HCT116 (cell line): ENCODE data around the gene HDLBP. TPM values are rescaled to one million over a fixed set of nuclear protein-coding genes. Genes with fewer than 3 reads are reported as not detected.

ENCODE experiments used
- ATAC-seq: fragments of 200-7000 bp; cut with Tn5 transposase; 2 replicates; pipeline ENCODE4 v1.9.1; 2020; ENCODE audit warnings: mild to moderate bottlenecking, moderate library complexity
- BruUV-seq: library from RNA; stranded (reverse); fragments of 400-500 nt; replicated peaks from 2 replicates; lab custom pipeline; 2021; lab: Mats Ljungman, UMichigan
- CTCF ChIA-PET: fragments of 300-600 bp; sonication (Branson Sonifier 250); formaldehyde crosslinking; loops from one replicate; lab custom pipeline; 2021; ENCODE audit warnings: antibody characterized with exemption; lab: Charles Lee
- POLR2A ChIA-PET: fragments of 300-600, 350-600 bp; sonication (Branson Sonifier 250); formaldehyde crosslinking; loops from one replicate; lab custom pipeline; 2021; ENCODE audit warnings: antibody characterized with exemption; lab: Charles Lee
- RAD21 ChIA-PET, 2 experiments: fragments of 300-600 bp; sonication (Branson Sonifier 250); formaldehyde crosslinking; loops; one replicate each; lab custom pipeline; 2023; ENCODE audit warnings: low total read pairs in 2 of 2; ENCODE audit not compliant: uncharacterized antibody in 2 of 2, unreplicated experiment in 2 of 2, low non-redundant PET in 1 of 2; lab: Charles Lee
- DNase-seq: peaks from one replicate; pipeline ENCODE4 v3.0.0-alpha.2; 2010; ENCODE audit warnings: low read depth, low spot score
- H2AFZ ChIP-seq: fragments of 200-600 bp; shearing (Covaris generic), sonication (generic); 2 replicates; pipeline ENCODE4 v1.6.1; 2017; ENCODE audit warnings: low read depth, mixed run types, mixed read lengths, antibody characterized with exemption, low read length; ENCODE audit not compliant: poor library complexity, severe bottlenecking
- H3K27ac ChIP-seq: 2 replicates; pipeline ENCODE4 v1.5.1; 2012; ENCODE audit warnings: low read depth, low read length
- H3K27me3 ChIP-seq: fragments of 200-600 bp; sonication (generic); 2 replicates; pipeline ENCODE4 v1.6.1; 2016; ENCODE audit warnings: mixed run types, low read length, mixed read lengths; ENCODE audit not compliant: insufficient read depth
- H3K36me3 ChIP-seq, 2 experiments: fragments of 200-500 bp in 1 of 2; fragments of 200-600 bp in 1 of 2; sonication (Bioruptor generic) in 1 of 2; sonication (generic) in 1 of 2; 2 replicates each; pipeline versions ENCODE4 v1.5.1 to v1.6.1; 2014 to 2016; ENCODE audit warnings: low read length in 2 of 2, inconsistent platforms in 1 of 2, mixed read lengths in 1 of 2, mixed run types in 1 of 2; ENCODE audit not compliant: insufficient read depth in 2 of 2, control insufficient read depth in 1 of 2
- H3K4me1 ChIP-seq, 2 experiments: fragments of 200-600 bp in 1 of 2; sonication (generic) in 1 of 2; 2 replicates each; pipeline versions ENCODE4 v1.5.1 to v1.6.1; 2012 to 2017; ENCODE audit warnings: low read length in 2 of 2, inconsistent platforms in 1 of 2, mild to moderate bottlenecking in 1 of 2, mixed read lengths in 1 of 2, mixed run types in 1 of 2, moderate library complexity in 1 of 2; ENCODE audit not compliant: insufficient read depth in 2 of 2, control insufficient read depth in 1 of 2
- H3K4me2 ChIP-seq: fragments of 200-600 bp; sonication (generic); 2 replicates; pipeline ENCODE4 v1.6.1; 2017; ENCODE audit warnings: mixed run types, low read length, mixed read lengths
- H3K4me3 ChIP-seq, 2 experiments: fragments of 200-600 bp in 1 of 2; sonication (generic) in 1 of 2; replicated peaks in 1 of 2; 2 replicates each; pipeline ENCODE4 v1.5.1; 2011 to 2016; ENCODE audit warnings: low read length in 2 of 2, control low read depth in 1 of 2, low read depth in 1 of 2, mild to moderate bottlenecking in 1 of 2, mixed read lengths in 1 of 2, mixed run types in 1 of 2
- H3K79me2 ChIP-seq: fragments of 200-600 bp; sonication (generic); 2 replicates; pipeline ENCODE4 v1.6.1; 2017; ENCODE audit warnings: mild to moderate bottlenecking, mixed run types, low read length, moderate library complexity, mixed read lengths; ENCODE audit not compliant: insufficient read depth
- H3K9ac ChIP-seq: fragments of 200-600 bp; sonication (generic); 2 replicates; pipeline ENCODE4 v1.6.1; 2016; ENCODE audit warnings: low read length, mixed read lengths
- H3K9me2 ChIP-seq: fragments of 200-600 bp; sonication (generic), shearing (Covaris generic); 2 replicates; pipeline ENCODE4 v1.6.1; 2017; ENCODE audit warnings: mixed run types, mild to moderate bottlenecking, moderate library complexity; ENCODE audit not compliant: insufficient read depth
- H3K9me3 ChIP-seq, 2 experiments: fragments of 200-500 bp in 1 of 2; fragments of 200-600 bp in 1 of 2; sonication (Bioruptor generic) in 1 of 2; sonication (generic) in 1 of 2; 2 replicates each; pipeline ENCODE4 v1.6.1; 2014 to 2017; ENCODE audit warnings: low read length in 2 of 2, mixed read lengths in 2 of 2, inconsistent platforms in 1 of 2, low read depth in 1 of 2, mild to moderate bottlenecking in 1 of 2, mixed run types in 1 of 2, moderate library complexity in 1 of 2; ENCODE audit not compliant: control insufficient read depth in 1 of 2, insufficient read depth in 1 of 2
- H4K20me1 ChIP-seq: fragments of 200-600 bp; sonication (generic), shearing (Covaris generic); 2 replicates; pipeline ENCODE4 v1.6.1; 2017; ENCODE audit warnings: mixed run types, mild to moderate bottlenecking, moderate library complexity; ENCODE audit not compliant: insufficient read depth
- ATF3 ChIP-seq: IDR thresholded peaks from 2 replicates; pipeline ENCODE4 v1.6.1; 2012
- CTCF ChIP-seq, 3 experiments: fragments of 200-600 bp in 1 of 3; sonication (generic) in 1 of 3; IDR thresholded peaks in 2 of 3; conservative IDR thresholded peaks in 1 of 3; 2 replicates each; pipeline ENCODE4 v1.5.1; 2012 to 2017; ENCODE audit warnings: low read depth in 2 of 3, low read length in 2 of 3, antibody characterized with exemption in 1 of 3, borderline replicate concordance in 1 of 3, control low read depth in 1 of 3, mild to moderate bottlenecking in 1 of 3, mixed read lengths in 1 of 3, mixed run types in 1 of 3, moderate library complexity in 1 of 3; ENCODE audit not compliant: insufficient read depth in 1 of 3
- EZH2 ChIP-seq: fragments of 200-600 bp; sonication (generic); IDR thresholded peaks from 2 replicates; pipeline ENCODE4 v1.6.1; 2017; ENCODE audit warnings: antibody characterized with exemption, mixed run types
- MAX ChIP-seq: IDR thresholded peaks from 2 replicates; pipeline ENCODE4 v1.6.1; 2012
- POLR2A ChIP-seq: IDR thresholded peaks from 2 replicates; pipeline ENCODE4 v1.7.0; 2011; ENCODE audit warnings: borderline replicate concordance; ENCODE audit not compliant: insufficient read depth, insufficient read length; ENCODE audit errors: extremely low read depth
- REST ChIP-seq: IDR thresholded peaks from 2 replicates; pipeline ENCODE4 v1.6.1; 2012; ENCODE audit warnings: low read depth
- SRF ChIP-seq: IDR thresholded peaks from 2 replicates; pipeline ENCODE4 v1.6.1; 2012; ENCODE audit warnings: low read depth
- TCF7L2 ChIP-seq: IDR thresholded peaks from 2 replicates; pipeline ENCODE4 v1.7.0; 2011; ENCODE audit warnings: borderline replicate concordance, inconsistent platforms; ENCODE audit not compliant: insufficient read depth, insufficient read length; ENCODE audit errors: extremely low read depth
- YY1 ChIP-seq: IDR thresholded peaks from 2 replicates; pipeline ENCODE4 v1.6.1; 2011; ENCODE audit warnings: low read length, low read depth, moderate library complexity, mild to moderate bottlenecking; ENCODE audit not compliant: insufficient replicate concordance; ENCODE audit errors: extremely low read depth
- ZBTB33 ChIP-seq: IDR thresholded peaks from 2 replicates; pipeline ENCODE4 v1.6.1; 2011; ENCODE audit warnings: mild to moderate bottlenecking, low read length, moderate library complexity; ENCODE audit not compliant: insufficient replicate concordance; ENCODE audit errors: extremely low read depth
- ZFX ChIP-seq: fragments of 450-650 bp; IDR thresholded peaks from 2 replicates; pipeline ENCODE4 v1.6.1; 2017
- intact Hi-C: fragments of 100-400 bp; cut with micrococcal nuclease; formaldehyde crosslinking; loops from 2 replicates; pipeline ENCODE4 v1.10.0; 2022
- total RNA-seq: library from RNA; stranded (reverse); gene quantifications from one replicate; pipeline ENCODE4 v1.2.1, GENCODE V29; 2021; ENCODE audit not compliant: unreplicated experiment

HDLBP gene
- total RNA-seq, 1 experiment from 2014 or later: 462 TPM

- H3K4me2 ChIP-seq: no peak overlapping the region
- no peak overlapping the region; the same call in 1 of the 2 replicates for H3K27ac ChIP-seq
- peaks cover 13% of the 10 kb centered on the region for H3K79me2 ChIP-seq
- TF ChIP-seq ZBTB33 (no peak), TCF7L2 (no peak), REST (no peak), ZFX (no peak), EZH2 (no peak), CTCF (IDR thresholded peaks at IDR 0.05 in 2 of 3, conservative IDR thresholded peaks at IDR 0.05 in 1 of 3; ENCODE audit: borderline replicate concordance in 1 of 3, insufficient read depth in 1 of 3, low read depth in 2 of 3, low read length in 2 of 3) (no peak), POLR2A (no peak), YY1 (no peak), MAX (no peak), ATF3 (no peak), SRF (no peak)
- intact Hi-C loops: no loop called here
- H3K9me3 ChIP-seq: no peaks in the 10 kb centered on the region
- H3K4me3 ChIP-seq: no peak overlapping the region
- no peak overlapping the region for H3K9ac ChIP-seq
- no peaks in the 10 kb centered on the region for H3K9me2 ChIP-seq
- ATAC-seq (no peak), DNase-seq (no peak)
- POLR2A ChIA-PET: no interaction called here
- peaks cover 3% of the 10 kb centered on the region; the same call in 1 of the 2 replicates for H4K20me1 ChIP-seq
- no TSS peak for BruUV-seq
- peaks cover 15 to 19% of the 10 kb centered on the region in 2 experiments for H3K4me1 ChIP-seq
- no peak overlapping the region for H2AFZ ChIP-seq
- H3K27me3 ChIP-seq: no peaks in the 10 kb centered on the region
- CTCF ChIA-PET: no interaction called here
- RAD21 ChIA-PET: no interaction called here
- H3K36me3 ChIP-seq: peaks cover 31 to 59% of the 10 kb centered on the region in 2 experiments; a peak in 3 of 4 replicates
Observed at GRCh38 chr2:241352227-241352626, 36.8 kb upstream of the HDLBP start.
